ENCODE measurements around the gene CST5. TPM values are rescaled to one million over a fixed set of nuclear protein-coding genes. Genes with fewer than 3 reads are reported as not detected.
"Not testable (repeated sequence)": the region's sequence is repeated elsewhere in the genome, so short reads cannot be mapped to it uniquely, and the experiment has no call there.

The CST5 gene
- total and polyA plus RNA-seq, 2 experiments from 2014 or later = 0.68 to 1.3 TPM

GRCh38 chr20:23909390-23909789 is 29.8 kb upstream of the CST5 start:
- Histone ChIP-seq H3K36me3 (replicated peaks; ENCODE audit: insufficient read depth, low read depth) (no peaks in the 10 kb centered on the region), H3K27me3 (no peaks in the 10 kb centered on the region), H3K4me1 (ENCODE audit: insufficient read depth) (no peaks in the 10 kb centered on the region), H3K79me2 (no peaks in the 10 kb centered on the region), H2AFZ (no peak overlapping the region), H3K9me3 (ENCODE audit: low read depth) (no peaks in the 10 kb centered on the region), H3K9me2 (replicated peaks; ENCODE audit: insufficient read depth) (no peaks in the 10 kb centered on the region), H4K20me1 (ENCODE audit: insufficient read depth, poor library complexity, severe bottlenecking) (no peaks in the 10 kb centered on the region), H3K4me3 (no peak overlapping the region), H3K4me2 (no peak overlapping the region), H3K27ac (no peak overlapping the region)
- no peak for DNase-seq (ENCODE audit: low spot score)
- TF ChIP-seq CTCF (IDR thresholded peaks at IDR 0.05; ENCODE audit: poor library complexity) (no peak), EZH2 (IDR thresholded peaks at IDR 0.05; ENCODE audit: borderline replicate concordance) (no peak), EZH2phosphoT487 (IDR thresholded peaks at IDR 0.05; ENCODE audit: low read depth, severe bottlenecking, unreplicated experiment) (no peak)
- 90% methylated on average over 2 of the region's 2 CpGs for WGBS (ENCODE audit: low lambda C conversion rate, missing lambda C conversion rate)

- Histone ChIP-seq H3K79me2 (no peaks in the 10 kb centered on the region), H3K9me3 (ENCODE audit: low read depth) (peaks cover 3% of the 10 kb centered on the region), H3K4me1 (ENCODE audit: insufficient read depth) (no peaks in the 10 kb centered on the region), H3K4me3 (no peak overlapping the region), H2AFZ (no peak overlapping the region), H3K27me3 (no peaks in the 10 kb centered on the region), H4K20me1 (ENCODE audit: insufficient read depth, poor library complexity, severe bottlenecking) (no peaks in the 10 kb centered on the region), H3K27ac (no peak overlapping the region), H3K4me2 (no peak overlapping the region), H3K36me3 (replicated peaks; ENCODE audit: insufficient read depth, low read depth) (no peaks in the 10 kb centered on the region), H3K9me2 (replicated peaks; ENCODE audit: insufficient read depth) (no peaks in the 10 kb centered on the region)
- no peak for DNase-seq (ENCODE audit: low spot score)
- WGBS (ENCODE audit: low lambda C conversion rate, missing lambda C conversion rate) = 50% methylated on average over 1 of the region's 1 CpG
- TF ChIP-seq EZH2phosphoT487 (IDR thresholded peaks at IDR 0.05; ENCODE audit: low read depth, severe bottlenecking, unreplicated experiment) (no peak), EZH2 (IDR thresholded peaks at IDR 0.05; ENCODE audit: borderline replicate concordance) (no peak), CTCF (IDR thresholded peaks at IDR 0.05; ENCODE audit: poor library complexity) (no peak)
Observed at GRCh38 chr20:23907579-23907978, 28.0 kb upstream of the CST5 start.

- H2AFZ ChIP-seq; H3K9me3 ChIP-seq (ENCODE audit: low read depth); H3K9me2 ChIP-seq (replicated peaks; ENCODE audit: insufficient read depth); DNase-seq (ENCODE audit: low spot score); H3K4me1 ChIP-seq (ENCODE audit: insufficient read depth); H3K79me2 ChIP-seq; H3K27ac ChIP-seq; H3K36me3 ChIP-seq (replicated peaks; ENCODE audit: insufficient read depth, low read depth); H3K27me3 ChIP-seq; H4K20me1 ChIP-seq (ENCODE audit: insufficient read depth, poor library complexity, severe bottlenecking); H3K4me3 ChIP-seq; H3K4me2 ChIP-seq: not testable (repeated sequence)
- 53% methylated on average over 8 of the region's 8 CpGs for WGBS (ENCODE audit: low lambda C conversion rate, missing lambda C conversion rate)
Observed at GRCh38 chr20:23902396-23902795, 22.8 kb upstream of the CST5 start.

GRCh38 chr20:23890867-23891266 is 11.3 kb upstream of the CST5 start:
- not testable (repeated sequence) for H3K27me3 ChIP-seq; H3K9me3 ChIP-seq (ENCODE audit: low read depth); H3K4me2 ChIP-seq; H3K4me3 ChIP-seq; H3K79me2 ChIP-seq; H2AFZ ChIP-seq; H3K27ac ChIP-seq; DNase-seq (ENCODE audit: low spot score); H4K20me1 ChIP-seq (ENCODE audit: insufficient read depth, poor library complexity, severe bottlenecking); H3K36me3 ChIP-seq (replicated peaks; ENCODE audit: insufficient read depth, low read depth); H3K4me1 ChIP-seq (ENCODE audit: insufficient read depth); H3K9me2 ChIP-seq (replicated peaks; ENCODE audit: insufficient read depth)
- 93% methylated on average over 4 of the region's 4 CpGs for WGBS (ENCODE audit: low lambda C conversion rate, missing lambda C conversion rate)

GRCh38 chr20:23889775-23890187 is 10.2 kb upstream of the CST5 start:
- Histone ChIP-seq H3K9me3 (ENCODE audit: low read depth) (no peaks in the 10 kb centered on the region), H4K20me1 (ENCODE audit: insufficient read depth, poor library complexity, severe bottlenecking) (no peaks in the 10 kb centered on the region), H3K4me1 (ENCODE audit: insufficient read depth) (no peaks in the 10 kb centered on the region), H3K79me2 (no peaks in the 10 kb centered on the region), H3K36me3 (replicated peaks; ENCODE audit: insufficient read depth, low read depth) (no peaks in the 10 kb centered on the region), H2AFZ (no peak overlapping the region), H3K4me3 (no peak overlapping the region), H3K27ac (no peak overlapping the region), H3K27me3 (no peaks in the 10 kb centered on the region), H3K4me2 (no peak overlapping the region), H3K9me2 (replicated peaks; ENCODE audit: insufficient read depth) (no peaks in the 10 kb centered on the region)
- peak; percentile 77 for DNase-seq (ENCODE audit: low spot score)
- 48% methylated on average over 8 of the region's 8 CpGs for WGBS (ENCODE audit: low lambda C conversion rate, missing lambda C conversion rate)
- TF ChIP-seq EZH2phosphoT487 (IDR thresholded peaks at IDR 0.05; ENCODE audit: low read depth, severe bottlenecking, unreplicated experiment) = no peak
- peak; percentile 83 for TF ChIP-seq CTCF (IDR thresholded peaks at IDR 0.05; ENCODE audit: poor library complexity)
